HG03039 (cell line): Measurements from ENCODE around the gene ADGRD1.

Experiments
- ATAC-seq: cut with Tn5 transposase; IDR thresholded peaks from one replicate; pipeline ENCODE4 v1.9.1; 2021; ENCODE audit warnings: mild to moderate bottlenecking, moderate library complexity; ENCODE audit not compliant: unreplicated experiment

The ADGRD1 gene

GRCh38 chr12:131005161-131006035 lies 51.7 kb downstream of the ADGRD1 start:
- ATAC-seq = no peak

- ATAC-seq = no peak
These were observed 52.5 kb downstream of the ADGRD1 start for GRCh38 chr12:131006036-131006735.

- no peak for ATAC-seq
These were observed 53.5 kb downstream of the ADGRD1 start for GRCh38 chr12:131007031-131007739.

GRCh38 chr12:131007740-131008117 lies 54.0 kb downstream of the ADGRD1 start:
- no peak for ATAC-seq

- ATAC-seq = no peak
These were observed 54.6 kb downstream of the ADGRD1 start for GRCh38 chr12:131008131-131008912.

- ATAC-seq = no peak
These were observed 55.2 kb downstream of the ADGRD1 start for GRCh38 chr12:131008913-131009270.

GRCh38 chr12:131009595-131010395 lies 56.1 kb downstream of the ADGRD1 start:
- no peak for ATAC-seq

- ATAC-seq = no peak
These were observed 56.9 kb downstream of the ADGRD1 start for GRCh38 chr12:131010396-131011131.

- no peak for ATAC-seq
These were observed 57.7 kb downstream of the ADGRD1 start for GRCh38 chr12:131011165-131012079.

- no peak for ATAC-seq
These were observed 58.8 kb downstream of the ADGRD1 start for GRCh38 chr12:131012279-131013069.

- no peak for ATAC-seq
These were observed 59.4 kb downstream of the ADGRD1 start for GRCh38 chr12:131013118-131013517.

GRCh38 chr12:131014343-131014742 lies 60.6 kb downstream of the ADGRD1 start:
- no peak for ATAC-seq

- ATAC-seq = no peak
These were observed 62.1 kb downstream of the ADGRD1 start for GRCh38 chr12:131015581-131016337.

GRCh38 chr12:131017477-131017991 lies 63.8 kb downstream of the ADGRD1 start:
- ATAC-seq = no peak

- no peak for ATAC-seq
These were observed 64.4 kb downstream of the ADGRD1 start for GRCh38 chr12:131018019-131018620.

- no peak for ATAC-seq
These were observed 65.2 kb downstream of the ADGRD1 start for GRCh38 chr12:131018808-131019397.
